GM20000 (cell line): ENCODE results near the gene TWIST1.

Experiments
- DNase-seq: peaks from one replicate; pipeline ENCODE4 v3.0.0; 2012; ENCODE audit warnings: low spot score
- CTCF ChIP-seq: IDR thresholded peaks from 2 replicates; pipeline ENCODE4 v1.5.1; 2012; ENCODE audit warnings: mild to moderate bottlenecking, control low read depth; ENCODE audit errors: extremely low read depth, missing control alignments

The TWIST1 gene

DNA sequence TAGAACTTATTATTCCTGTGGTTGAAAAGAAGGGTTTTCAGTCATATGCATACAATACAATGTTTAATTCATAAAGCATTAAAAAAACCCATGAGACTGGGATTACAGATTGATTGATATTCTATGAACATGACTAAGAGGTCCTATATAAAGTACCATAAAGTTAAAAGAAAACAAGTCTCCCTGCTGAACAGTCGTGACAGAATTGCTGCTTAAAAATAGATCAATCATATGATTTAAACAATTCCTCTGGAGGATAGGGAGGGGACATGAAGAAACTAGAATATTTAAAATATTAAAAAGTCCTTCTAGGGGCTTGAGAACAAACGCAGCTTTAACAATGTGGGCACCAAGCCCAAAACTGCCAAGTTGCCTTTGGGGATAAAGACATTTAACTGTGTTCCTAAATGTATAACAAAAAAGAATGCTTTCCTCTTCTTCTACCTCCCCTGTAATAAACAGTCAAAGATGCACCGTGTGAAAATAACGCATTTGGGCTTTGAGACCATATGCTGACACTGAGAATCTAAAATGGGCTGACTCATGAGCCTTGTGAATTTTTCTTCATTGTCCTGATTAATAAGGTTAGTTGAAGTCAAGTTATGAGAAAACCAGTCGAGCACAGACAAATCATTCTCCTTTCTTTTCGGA, 25.8 kb downstream of the TWIST1 start:
- DNase-seq = no peak
- no peak for TF ChIP-seq CTCF

DNA sequence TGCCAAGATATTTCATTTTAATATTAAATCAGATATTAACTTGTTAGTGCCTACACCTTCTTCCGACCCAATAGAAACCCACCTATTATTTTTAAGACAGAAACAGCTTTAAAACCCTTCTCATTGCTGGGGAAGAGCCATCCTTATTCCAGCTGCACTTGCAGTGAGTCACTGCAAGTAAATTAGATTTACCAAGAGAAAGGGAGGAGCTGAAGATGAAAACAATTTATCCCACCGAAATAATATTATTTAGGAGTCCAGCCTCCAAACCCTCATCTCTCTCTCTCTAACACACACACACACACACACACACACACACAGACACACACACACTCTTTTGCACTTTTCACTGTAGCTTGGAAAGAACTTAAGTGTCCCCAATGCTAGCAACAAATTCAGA, 26.9 kb downstream of the TWIST1 start:
- TF ChIP-seq CTCF = no peak
- DNase-seq = no peak

GRCh38 chr7:19089797-19090196, 27.6 kb downstream of the TWIST1 start:
- TF ChIP-seq CTCF = no peak

GRCh38 chr7:19089378-19089777, 28.1 kb downstream of the TWIST1 start:
- no peak for TF ChIP-seq CTCF
- DNase-seq = no peak

More at GRCh38 chr7:19089797-19090196, 27.6 kb downstream of the TWIST1 start:
- DNase-seq = no peak

DNA sequence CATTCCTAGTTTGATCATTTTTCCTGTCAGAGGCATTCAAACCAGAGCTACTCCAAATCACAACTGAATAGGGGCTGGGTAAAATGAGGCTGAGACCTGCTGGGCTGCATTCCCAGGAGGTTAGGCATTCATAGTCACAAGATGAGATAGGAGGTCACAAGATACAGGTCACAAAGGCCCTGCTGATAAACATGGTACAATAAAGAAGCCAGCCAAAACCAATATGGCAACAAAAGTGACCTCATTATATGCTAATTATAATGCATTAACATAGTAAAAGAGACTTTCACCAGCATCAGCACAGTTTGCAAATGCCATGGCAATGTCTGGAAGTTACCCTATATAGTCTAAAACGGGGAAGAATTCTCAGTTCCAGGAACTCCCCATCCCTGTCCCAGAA, 37.3 kb downstream of the TWIST1 start:
- TF ChIP-seq CTCF = no peak
- no peak for DNase-seq

GRCh38 chr7:19079066-19079465, 38.4 kb downstream of the TWIST1 start:
- no peak for DNase-seq
- no peak for TF ChIP-seq CTCF

GRCh38 chr7:19069842-19070241, 47.6 kb downstream of the TWIST1 start:
- no peak for TF ChIP-seq CTCF
- DNase-seq = no peak
